ENCODE measurements around the gene FBLN1.

FBLN1 gene

GRCh38 chr22:45640941-45641621 lies 138.4 kb downstream of the FBLN1 start:
- DNase-seq (ENCODE audit: low read depth): no peak

GRCh38 chr22:45642986-45643385 lies 140.3 kb downstream of the FBLN1 start:
- DNase-seq (ENCODE audit: low read depth): no peak

GRCh38 chr22:45644714-45645113 lies 142.0 kb downstream of the FBLN1 start:
- DNase-seq (ENCODE audit: low read depth): no peak

DNA sequence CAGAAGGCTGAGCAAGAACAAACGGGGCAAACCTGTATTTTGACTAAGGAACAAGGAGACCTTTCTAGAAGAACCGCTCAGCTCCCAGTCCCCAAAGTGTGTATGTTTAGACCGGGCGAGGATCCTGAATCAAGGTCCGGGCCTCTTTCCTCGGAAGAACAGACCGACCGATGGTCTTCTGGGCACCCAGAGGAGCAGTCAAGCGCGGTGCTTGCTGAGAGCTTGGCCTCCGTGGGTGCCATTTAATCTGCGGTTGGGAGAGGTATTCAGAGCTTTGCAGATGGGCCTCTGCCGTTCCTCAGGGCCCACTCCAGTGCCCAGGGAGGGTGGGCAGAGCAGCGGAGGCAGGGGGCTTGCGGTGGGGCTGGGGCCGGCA lies 142.5 kb downstream of the FBLN1 start:
- DNase-seq (ENCODE audit: low read depth): no peak

DNA sequence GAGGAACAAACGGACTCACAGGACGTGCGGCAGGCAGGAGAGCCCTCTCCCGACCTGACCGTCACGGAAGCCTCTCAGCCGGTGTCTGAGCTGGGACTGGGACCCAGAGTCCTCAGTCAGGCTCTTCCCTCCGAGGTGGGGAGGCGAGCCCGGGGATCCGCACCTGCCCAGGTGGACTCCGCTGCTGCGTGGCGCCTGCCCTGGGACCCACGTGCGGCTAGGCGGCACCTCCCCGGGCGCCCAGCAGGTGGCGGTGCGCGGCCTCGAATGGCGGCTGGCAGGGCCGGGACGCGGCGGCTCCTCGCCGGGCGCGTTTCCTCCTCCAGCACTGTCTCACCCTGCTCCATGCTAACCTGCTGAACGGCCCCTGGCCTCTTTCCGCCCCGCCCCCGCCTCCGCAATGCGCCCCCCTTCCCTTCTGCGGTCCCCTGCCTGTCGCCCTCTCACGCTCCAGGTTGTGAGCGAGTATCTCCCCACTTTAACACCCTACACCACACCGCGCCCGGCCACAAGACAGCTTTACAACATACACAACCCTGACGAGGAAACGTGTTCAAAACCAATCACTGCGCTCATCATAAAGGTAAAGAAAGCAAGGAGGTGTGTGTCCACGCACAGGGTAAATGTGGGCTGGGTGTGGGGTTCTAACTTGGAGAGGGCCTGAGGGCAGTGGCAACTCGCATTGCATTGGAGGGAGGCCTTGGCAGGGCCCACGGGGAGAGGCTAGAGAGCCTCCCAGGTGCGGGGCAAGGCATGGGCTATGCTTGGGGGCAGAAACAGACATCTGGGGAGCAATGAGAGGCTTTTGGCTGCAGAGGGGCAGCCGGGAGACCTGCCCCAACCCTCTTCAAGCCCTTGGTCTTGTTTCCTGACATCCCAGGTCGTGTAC lies 143.1 kb downstream of the FBLN1 start:
- peak; percentile 68 for DNase-seq (ENCODE audit: low read depth)

DNA sequence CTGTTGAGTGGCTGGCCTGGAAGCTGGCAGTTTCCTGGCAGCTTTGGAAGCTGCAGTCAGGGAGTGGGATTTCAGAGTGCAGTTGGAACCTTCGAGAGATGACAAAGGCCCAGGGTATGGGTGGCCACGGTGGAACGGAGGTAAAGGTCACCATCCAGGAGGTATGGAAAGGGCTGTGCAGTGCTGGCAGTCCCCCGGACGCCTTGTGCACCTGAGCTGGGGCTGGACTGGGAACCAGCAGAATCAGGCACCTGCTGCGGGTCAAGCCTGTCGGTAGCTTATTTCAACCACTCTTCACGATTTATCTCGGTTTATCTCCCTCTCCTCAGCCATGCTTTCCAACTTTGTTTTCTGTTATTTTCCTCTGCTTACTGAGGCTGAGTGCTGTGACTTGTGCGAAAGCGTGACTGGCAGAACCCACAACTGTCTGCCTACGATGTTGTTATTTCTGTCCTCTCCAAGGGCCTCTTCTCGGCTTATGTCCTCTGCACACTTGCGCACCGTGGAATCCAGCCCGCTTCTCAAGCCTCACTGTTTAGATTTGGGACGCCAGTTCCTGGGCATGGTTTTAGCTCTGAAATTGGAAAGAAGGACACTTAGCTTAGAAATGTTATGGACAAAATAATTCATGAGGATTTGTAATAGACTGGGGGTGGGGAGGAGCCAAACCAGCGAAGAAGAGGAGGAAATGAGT lies 145.0 kb downstream of the FBLN1 start:
- no peak for DNase-seq (ENCODE audit: low read depth)

DNA sequence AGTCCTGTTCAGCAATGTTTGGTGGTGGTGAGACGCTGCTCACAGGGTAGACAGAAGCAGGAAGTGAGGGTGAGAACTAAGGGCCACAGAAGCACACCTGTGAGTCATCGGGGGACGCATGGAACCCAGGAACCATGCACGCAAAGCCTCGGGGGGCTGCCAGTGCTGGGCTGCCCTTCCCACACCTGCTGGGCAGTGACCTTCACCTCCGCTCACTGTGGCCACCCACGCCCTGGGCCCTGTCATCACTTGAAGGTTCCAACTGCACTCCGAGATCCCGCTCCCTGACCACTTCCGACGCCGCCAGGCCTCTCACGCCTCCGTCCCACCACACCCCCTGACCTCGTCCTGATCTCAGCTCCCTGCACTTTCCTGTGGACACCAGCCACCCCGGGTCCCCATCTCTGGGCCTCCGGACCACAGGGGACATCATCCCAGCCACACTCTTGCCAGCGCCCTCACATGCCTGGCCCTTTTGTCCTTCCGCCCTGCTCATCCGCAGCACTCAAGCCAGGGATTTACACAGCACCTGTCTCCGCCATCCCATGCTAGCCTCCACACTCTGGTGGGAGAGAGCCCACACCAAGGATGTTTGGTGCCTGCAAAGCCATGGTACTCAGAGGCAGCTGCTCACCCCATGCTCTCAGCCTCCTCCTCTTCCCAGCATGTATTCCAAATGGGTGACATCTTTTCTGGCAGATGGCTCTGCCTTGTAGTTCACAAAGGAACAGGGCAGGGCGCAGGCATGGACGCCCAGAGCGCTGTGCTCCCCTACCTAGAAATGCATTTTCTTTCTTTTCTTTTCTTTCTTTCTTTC lies 145.8 kb downstream of the FBLN1 start:
- no peak for DNase-seq (ENCODE audit: low read depth)

DNA sequence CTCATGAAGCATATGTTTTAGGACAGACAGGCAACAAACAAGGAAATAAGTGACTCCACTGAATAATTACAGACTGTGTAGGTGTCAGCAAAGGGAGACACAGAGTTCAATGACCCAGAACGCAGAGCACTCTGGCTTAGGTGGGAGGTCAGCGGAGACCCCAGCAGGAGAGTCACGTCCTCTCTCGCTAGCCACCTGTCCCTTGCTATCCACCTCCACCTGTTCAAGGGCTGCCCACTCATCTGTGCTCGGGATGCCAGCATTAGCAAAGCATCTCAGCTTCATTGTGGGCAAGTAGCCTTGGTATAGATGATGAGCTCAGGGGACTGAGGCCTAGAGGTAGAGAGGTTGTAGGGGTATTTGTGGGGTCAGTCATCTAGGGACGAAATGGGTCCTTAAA lies 147.1 kb downstream of the FBLN1 start:
- DNase-seq (ENCODE audit: low read depth): no peak

DNA sequence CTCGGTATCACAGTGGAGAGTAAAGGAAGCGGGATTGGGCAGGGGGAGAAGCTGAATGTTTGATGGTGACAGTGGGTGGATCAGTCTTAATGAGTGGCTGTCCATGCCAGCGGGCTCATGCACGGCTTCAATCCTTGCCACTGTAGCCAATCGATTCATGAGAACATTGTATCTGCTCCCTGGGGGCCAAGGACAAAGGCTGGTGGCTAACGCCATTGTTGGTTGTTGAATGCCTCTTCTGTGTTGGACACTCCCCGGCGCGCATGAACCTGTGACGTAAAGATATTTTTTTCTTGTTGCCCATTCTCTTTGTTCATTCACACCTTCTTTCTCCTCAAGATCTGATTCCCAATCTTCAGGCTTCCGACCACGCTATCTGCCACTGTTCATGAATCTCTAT lies 148.0 kb downstream of the FBLN1 start:
- no peak for DNase-seq (ENCODE audit: low read depth)
